NB4 (cell line): ENCODE results near the gene PTPN1.
A peak's percentile ranks its signal among the peaks of the same experiment; 100 is the strongest.

Source experiments
- DNase-seq: peaks from one replicate; pipeline ENCODE4 v3.0.0; 2010; ENCODE audit warnings: low read depth
- H3K4me3 ChIP-seq: one replicate; pipeline ENCODE4 v1.5.1; 2011; ENCODE audit warnings: mild to moderate bottlenecking, low read depth, low read length, moderate library complexity
- MYC ChIP-seq: IDR thresholded peaks from 2 replicates; pipeline ENCODE4 v1.6.1; 2011; ENCODE audit warnings: low read depth, low read length
- POLR2A ChIP-seq: IDR thresholded peaks from 2 replicates; pipeline ENCODE4 v1.6.1; 2011; ENCODE audit warnings: mild to moderate bottlenecking; ENCODE audit not compliant: insufficient read length; ENCODE audit errors: extremely low read depth
- TF ChIP-seq, protein P1 (sequence below): IDR thresholded peaks from one replicate; pipeline ENCODE4 v1.5.1; 2012; ENCODE audit warnings: low read depth, low read length
- TF ChIP-seq, protein P2 (sequence below): IDR thresholded peaks from 2 replicates; pipeline ENCODE4 v1.6.1; 2011; ENCODE audit warnings: low read depth, low read length

Gene PTPN1

DNA sequence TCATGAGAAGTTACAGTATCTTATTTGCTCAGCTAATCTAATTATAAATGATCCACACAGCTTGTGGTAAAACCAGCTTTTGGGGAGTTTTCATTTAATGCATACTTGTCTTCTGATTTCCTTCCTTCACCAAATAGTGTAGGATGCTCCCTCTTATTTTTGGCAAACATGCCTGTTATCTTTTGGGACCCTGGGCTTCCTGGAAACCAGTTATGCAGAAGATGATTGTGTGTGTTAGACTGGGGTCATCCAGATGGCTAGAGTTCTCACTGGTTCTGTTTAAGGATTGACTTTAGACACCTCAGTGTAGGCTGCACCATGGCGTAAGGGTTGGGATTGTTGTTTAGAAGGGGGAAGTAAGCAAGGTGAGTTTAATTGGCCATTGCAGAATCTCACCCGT, 61.3 kb downstream of the PTPN1 start:
- no peak for DNase-seq
- no peak overlapping the region for H3K4me3 ChIP-seq
- TF ChIP-seq MYC (no peak), POLR2A (no peak)
- TF ChIP-seq, protein P1, sequence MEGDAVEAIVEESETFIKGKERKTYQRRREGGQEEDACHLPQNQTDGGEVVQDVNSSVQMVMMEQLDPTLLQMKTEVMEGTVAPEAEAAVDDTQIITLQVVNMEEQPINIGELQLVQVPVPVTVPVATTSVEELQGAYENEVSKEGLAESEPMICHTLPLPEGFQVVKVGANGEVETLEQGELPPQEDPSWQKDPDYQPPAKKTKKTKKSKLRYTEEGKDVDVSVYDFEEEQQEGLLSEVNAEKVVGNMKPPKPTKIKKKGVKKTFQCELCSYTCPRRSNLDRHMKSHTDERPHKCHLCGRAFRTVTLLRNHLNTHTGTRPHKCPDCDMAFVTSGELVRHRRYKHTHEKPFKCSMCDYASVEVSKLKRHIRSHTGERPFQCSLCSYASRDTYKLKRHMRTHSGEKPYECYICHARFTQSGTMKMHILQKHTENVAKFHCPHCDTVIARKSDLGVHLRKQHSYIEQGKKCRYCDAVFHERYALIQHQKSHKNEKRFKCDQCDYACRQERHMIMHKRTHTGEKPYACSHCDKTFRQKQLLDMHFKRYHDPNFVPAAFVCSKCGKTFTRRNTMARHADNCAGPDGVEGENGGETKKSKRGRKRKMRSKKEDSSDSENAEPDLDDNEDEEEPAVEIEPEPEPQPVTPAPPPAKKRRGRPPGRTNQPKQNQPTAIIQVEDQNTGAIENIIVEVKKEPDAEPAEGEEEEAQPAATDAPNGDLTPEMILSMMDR: no peak
- TF ChIP-seq, protein P2, sequence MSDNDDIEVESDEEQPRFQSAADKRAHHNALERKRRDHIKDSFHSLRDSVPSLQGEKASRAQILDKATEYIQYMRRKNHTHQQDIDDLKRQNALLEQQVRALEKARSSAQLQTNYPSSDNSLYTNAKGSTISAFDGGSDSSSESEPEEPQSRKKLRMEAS: no peak

DNA sequence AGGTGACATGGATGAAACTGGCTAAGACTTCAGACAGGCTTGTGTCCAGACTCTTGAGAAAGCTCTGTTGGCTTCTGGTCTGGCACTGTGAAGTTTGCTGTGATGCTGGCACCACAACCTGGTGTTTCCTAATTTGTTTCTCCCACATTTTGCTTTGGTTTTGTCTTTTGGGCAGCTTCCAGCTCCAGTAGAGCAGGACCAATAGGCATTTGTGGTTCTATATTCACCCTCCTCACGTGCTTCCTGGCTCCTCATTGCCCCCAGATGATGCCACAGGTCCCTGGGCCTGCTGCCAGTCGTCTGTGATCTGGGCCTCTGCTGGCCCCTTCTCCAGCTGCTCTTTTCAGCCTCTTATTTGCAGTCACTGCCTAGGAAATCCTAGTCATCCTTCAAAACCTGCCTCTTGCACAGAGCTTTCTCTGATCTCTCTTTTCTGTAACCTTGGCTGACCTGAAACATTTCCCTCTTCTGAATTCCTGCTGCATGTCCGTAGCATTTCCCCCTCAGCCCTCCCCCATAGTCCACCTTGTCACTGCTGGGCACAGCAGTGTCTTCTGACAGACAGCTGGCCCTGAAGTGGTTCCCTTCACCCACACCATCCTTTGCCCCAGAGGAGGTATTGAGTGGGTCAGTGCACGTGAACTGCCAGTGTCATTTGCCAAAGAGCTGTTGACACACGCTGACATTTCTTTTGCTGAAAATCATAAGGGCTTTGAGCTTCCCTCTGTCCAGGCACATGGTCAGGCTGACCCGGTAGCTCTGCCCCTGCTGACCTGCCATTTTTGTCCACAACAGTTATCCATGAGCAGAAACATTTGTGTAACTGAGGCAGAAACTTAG, 63.0 kb downstream of the PTPN1 start:
- H3K4me3 ChIP-seq: no peak overlapping the region
- DNase-seq: no peak
- TF ChIP-seq, protein P1: no peak
- no peak for TF ChIP-seq MYC
- TF ChIP-seq POLR2A: no peak
- TF ChIP-seq, protein P2: no peak

DNA sequence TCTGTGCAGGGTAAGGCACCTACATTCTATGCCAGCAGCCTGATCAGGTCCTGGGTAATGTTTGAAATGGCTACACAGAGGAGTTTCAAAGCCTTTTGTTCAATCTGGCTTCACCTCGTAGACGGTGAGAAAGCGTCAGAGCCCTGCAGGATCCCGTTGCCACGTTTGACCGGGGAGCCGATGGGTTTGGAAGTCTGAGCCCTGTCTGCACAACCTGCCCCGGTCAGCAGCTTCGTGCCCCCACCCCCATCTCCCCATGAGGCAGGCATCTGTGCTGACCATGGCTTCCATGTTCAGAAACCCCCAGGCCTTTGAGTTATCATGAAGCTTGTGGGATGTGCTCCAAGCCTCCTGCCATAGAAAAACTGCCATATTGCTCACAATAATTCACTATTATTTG, 63.9 kb downstream of the PTPN1 start:
- TF ChIP-seq, protein P2: no peak
- TF ChIP-seq, protein P1: no peak
- TF ChIP-seq MYC (no peak), POLR2A (no peak)
- H3K4me3 ChIP-seq: no peak overlapping the region
- DNase-seq: no peak

DNA sequence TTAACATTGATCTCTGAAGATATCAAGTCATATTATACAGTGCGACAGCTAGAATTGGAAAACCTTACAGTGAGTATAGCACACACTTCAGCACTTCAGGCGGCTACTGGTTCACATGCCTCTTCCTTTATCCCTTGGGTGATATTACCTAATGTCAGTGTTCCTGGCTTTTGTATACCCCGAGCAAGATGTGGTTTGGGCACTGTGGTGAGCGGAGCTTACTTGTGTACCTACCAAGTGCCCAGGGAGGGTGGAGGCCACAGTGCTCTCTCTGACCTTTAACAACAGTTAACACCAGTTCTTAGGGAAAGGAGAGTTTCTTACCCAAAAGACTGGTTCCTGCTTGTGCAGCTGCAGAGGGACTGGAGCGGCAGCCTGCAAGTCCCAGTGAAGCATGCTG, 64.4 kb downstream of the PTPN1 start:
- no peak for TF ChIP-seq MYC
- no peak for TF ChIP-seq POLR2A
- TF ChIP-seq, protein P2: no peak
- TF ChIP-seq, protein P1: no peak
- no peak overlapping the region for H3K4me3 ChIP-seq
- DNase-seq: no peak

DNA sequence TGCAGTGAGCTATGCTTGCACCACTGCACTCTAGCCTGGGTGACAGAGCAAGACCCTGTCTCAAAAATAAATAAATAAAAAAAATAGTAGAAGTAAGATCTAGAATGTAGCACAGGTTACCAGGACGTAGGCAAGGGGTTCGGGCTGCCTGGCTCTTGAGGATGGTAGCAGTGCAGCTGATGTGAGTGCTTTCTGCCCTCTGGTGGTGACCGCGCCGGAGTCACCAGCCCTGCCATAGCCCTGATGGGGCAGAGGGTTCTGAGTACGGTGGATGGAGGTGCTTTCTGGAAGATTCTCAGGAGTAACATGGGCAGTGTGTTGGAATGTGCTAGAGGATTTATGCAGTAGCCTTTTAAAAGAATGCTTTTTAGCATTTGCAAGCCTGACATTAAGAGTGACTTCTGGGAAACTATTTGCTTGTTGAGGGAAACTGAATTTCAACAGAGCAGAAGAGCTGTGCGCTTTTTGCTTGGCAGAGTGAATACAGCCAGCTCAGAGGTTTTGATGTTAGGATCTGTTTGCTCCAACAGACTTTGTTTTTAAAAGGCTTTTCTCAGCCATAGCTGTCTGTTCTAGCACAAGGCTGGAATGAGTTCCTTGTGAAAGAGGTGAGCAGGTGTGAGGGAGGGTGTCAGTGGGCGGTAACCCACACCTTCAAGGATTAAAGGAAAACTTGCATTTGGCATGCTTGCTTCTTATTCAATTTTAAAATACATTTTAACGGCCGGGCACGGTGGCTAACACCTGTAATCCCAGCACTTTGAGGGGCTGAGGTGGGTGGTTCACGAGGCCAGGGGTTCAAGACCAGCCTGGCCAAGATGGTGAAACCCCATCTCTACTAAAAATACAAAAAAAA, 65.9 kb downstream of the PTPN1 start:
- peak; percentile 65 for DNase-seq
- TF ChIP-seq POLR2A: no peak
- TF ChIP-seq, protein P1: peak; percentile 83
- TF ChIP-seq, protein P2: no peak

More for the DNA sequence above, 65.9 kb downstream of the PTPN1 start:
- no peak overlapping the region for H3K4me3 ChIP-seq
